ENCODE data around the gene SH3BP5L. TPM values are rescaled to one million over a fixed set of nuclear protein-coding genes. Genes with fewer than 3 reads are reported as not detected.

SH3BP5L gene
- total RNA-seq, 4 donors from 2014 or later: 25.2 to 32.0 (median 30.0) TPM

DNA sequence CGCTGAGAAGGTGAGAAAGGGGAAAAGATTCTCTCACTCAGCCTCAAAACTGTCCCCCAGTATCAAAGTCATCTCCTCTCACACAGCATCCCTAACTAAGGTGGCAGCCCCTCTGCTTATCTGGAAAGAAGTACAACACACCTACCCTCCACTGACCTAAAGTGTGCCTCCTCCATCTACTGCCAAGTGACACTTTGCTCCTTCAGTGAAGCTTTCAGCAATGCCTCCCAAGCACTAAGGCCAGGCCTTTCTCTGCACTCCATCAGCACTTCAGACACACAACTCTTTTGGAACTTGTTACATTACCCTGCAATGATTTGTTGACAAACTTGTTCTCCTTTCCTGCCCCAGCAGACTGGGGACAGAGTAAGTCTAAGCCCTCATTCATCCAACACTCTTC is 1.4 kb downstream of the SH3BP5L start:
- TF ChIP-seq CTCF (IDR thresholded peaks at IDR 0.05): no peak
- TF ChIP-seq POLR2A (IDR thresholded peaks at IDR 0.05): no peak
- Histone ChIP-seq H3K27me3 (no peaks in the 10 kb centered on the region), H3K4me3 (replicated peaks in 1 of 3) (peak overlapping the region in 1 of 3 donors; percentile 84), H3K9me3 (no peaks in the 10 kb centered on the region), H3K36me3 (peaks cover 0 to 5% of the 10 kb centered on the region in 2 donors), H3K27ac (no peak overlapping the region), H3K4me1 (peaks cover 33 to 51% of the 10 kb centered on the region in 2 donors)
- intact Hi-C loops (cut with DNase I): no loop called here
- no peak for DNase-seq
- WGBS, 2 donors: 100% methylated on average over 1 of the region's 1 CpG

DNA sequence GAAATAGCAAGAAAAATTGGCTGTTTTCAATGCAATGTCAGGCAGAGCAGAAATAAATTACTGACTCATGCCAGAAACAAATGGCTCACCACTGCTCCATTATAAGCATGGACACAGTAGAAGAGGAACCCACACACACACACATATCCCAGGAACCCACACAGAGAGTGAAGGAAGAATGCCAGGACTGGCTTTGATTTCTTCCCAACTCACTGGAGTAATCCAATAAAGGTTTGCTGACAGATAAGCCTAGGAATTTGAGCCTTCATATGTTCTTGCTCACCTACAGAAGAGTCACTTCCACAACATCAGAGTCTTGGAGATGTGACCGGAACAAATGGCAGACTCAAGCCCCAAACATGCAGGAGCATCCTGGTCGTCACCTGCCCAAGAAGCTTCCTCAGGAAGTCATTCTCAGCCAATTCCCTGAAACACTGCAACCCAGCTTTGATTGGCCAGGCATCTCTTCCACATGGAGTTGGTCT is 2.2 kb downstream of the SH3BP5L start:
- intact Hi-C loops (cut with DNase I): no loop called here
- H3K4me3 ChIP-seq (replicated peaks in 1 of 3): no peak overlapping the region
- H3K27ac ChIP-seq: no peak overlapping the region
- H3K27me3 ChIP-seq: no peaks in the 10 kb centered on the region
- no peak for TF ChIP-seq POLR2A (IDR thresholded peaks at IDR 0.05)
- no peak for TF ChIP-seq CTCF (IDR thresholded peaks at IDR 0.05)
- H3K4me1 ChIP-seq: peaks cover 37 to 55% of the 10 kb centered on the region in 2 donors
- no peak for DNase-seq
- H3K36me3 ChIP-seq: peaks cover 0 to 5% of the 10 kb centered on the region in 2 donors
- WGBS, 2 donors: 79 to 100% methylated on average over 2 of the region's 2 CpGs
- no peaks in the 10 kb centered on the region for H3K9me3 ChIP-seq

DNA sequence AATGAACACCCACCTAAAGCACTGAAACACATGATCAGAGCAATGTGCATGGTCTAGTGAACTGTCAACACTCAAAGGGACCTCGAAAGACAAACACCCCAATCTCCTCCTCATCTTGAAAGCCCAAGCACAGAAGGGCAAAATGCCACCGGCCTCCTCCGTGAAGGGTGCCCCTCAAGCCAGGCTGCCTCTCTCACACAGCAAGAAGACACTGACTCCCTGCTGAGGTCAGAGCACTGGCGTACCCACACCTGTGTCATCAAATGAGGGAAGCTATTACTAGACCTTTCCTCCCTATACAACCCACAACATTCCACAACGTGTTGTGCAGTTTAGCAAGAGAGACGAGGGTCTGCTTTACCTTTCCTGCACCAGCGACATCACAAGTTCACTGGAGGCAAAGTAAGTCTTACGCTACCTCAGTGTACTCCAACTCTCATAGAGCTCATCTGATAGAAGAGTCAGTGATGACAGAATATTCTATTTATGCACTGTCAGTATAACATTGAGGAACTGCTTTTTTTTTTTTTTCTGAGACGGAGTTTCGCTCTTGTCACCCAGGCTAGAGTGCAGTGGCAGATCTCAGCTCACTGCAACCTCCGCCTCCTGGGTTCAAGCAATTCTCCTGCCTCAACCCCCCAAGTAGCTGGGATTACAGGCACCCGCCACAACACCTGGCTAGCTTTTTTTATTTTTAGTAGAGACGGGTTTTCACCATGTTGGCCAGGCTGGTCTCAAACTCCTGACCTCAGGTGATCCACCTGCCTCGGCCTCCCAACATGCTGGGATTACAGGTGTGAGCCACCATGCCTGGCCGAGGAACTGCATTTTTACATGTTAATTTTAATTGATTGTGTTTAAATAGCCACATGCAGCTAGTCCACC is 3.3 kb downstream of the SH3BP5L start:
- H3K4me1 ChIP-seq: peaks cover 37 to 56% of the 10 kb centered on the region in 2 donors
- DNase-seq: no peak
- TF ChIP-seq CTCF (IDR thresholded peaks at IDR 0.05) (no peak), POLR2A (IDR thresholded peaks at IDR 0.05) (no peak)
- H3K27ac ChIP-seq: no peak overlapping the region
- peaks cover 0 to 5% of the 10 kb centered on the region in 2 donors for H3K36me3 ChIP-seq
- H3K9me3 ChIP-seq: no peaks in the 10 kb centered on the region
- intact Hi-C loops (cut with DNase I): no loop called here
- 84 to 85% methylated on average over 15 of the region's 15 CpGs for WGBS, 2 donors
- H3K27me3 ChIP-seq: no peaks in the 10 kb centered on the region
- H3K4me3 ChIP-seq (replicated peaks in 1 of 3): no peak overlapping the region

- no peak for DNase-seq
- peaks cover 0 to 7% of the 10 kb centered on the region in 2 donors for H3K36me3 ChIP-seq
Observed at GRCh38 chr1:248821641-248822040, 4.1 kb downstream of the SH3BP5L start.

More at GRCh38 chr1:248821641-248822040, 4.1 kb downstream of the SH3BP5L start:
- Histone ChIP-seq H3K4me3 (replicated peaks in 1 of 3) (no peak overlapping the region), H3K4me1 (peaks cover 32 to 48% of the 10 kb centered on the region in 2 donors), H3K9me3 (no peaks in the 10 kb centered on the region), H3K27me3 (no peaks in the 10 kb centered on the region), H3K27ac (no peak overlapping the region)
- WGBS, 2 donors: 94 to 96% methylated on average over 3 to 7 of the region's 7 CpGs
- intact Hi-C loops (cut with DNase I): no loop called here
- TF ChIP-seq CTCF (IDR thresholded peaks at IDR 0.05): no peak
- TF ChIP-seq POLR2A (IDR thresholded peaks at IDR 0.05): no peak
